GM23338 (cell line): ENCODE results near the gene MAST4.

Source experiments
- CREB1 ChIP-seq: fragments of 250-450 bp; sonication (Bioruptor Pico); IDR thresholded peaks from 2 replicates; pipeline ENCODE4 v1.5.0; 2020; ENCODE audit warnings: low read depth, mild to moderate bottlenecking, moderate library complexity
- CTCF ChIP-seq, 2 experiments: fragments of 200-600 bp in 1 of 2; sonication (generic) in 1 of 2; conservative IDR thresholded peaks; 2 replicates each; pipeline versions ENCODE4 v1.5.1 to v1.6.1; 2016 to 2017; ENCODE audit warnings: antibody characterized with exemption in 2 of 2, low read depth in 2 of 2, mild to moderate bottlenecking in 2 of 2, moderate library complexity in 1 of 2
- EZH2 ChIP-seq: fragments of 200-600 bp; sonication (generic); IDR thresholded peaks from one replicate; pipeline ENCODE4 v1.8.0; 2017; ENCODE audit warnings: antibody characterized with exemption, mild to moderate bottlenecking, low read depth; ENCODE audit not compliant: unreplicated experiment
- EZH2phosphoT487 ChIP-seq: fragments of 200-600 bp; sonication (generic); IDR thresholded peaks from one replicate; pipeline ENCODE4 v1.8.1; 2018; ENCODE audit warnings: antibody characterized with exemption; ENCODE audit not compliant: unreplicated experiment
- JUNB ChIP-seq: IDR thresholded peaks from one replicate; pipeline ENCODE4 v1.6.1; 2016; ENCODE audit warnings: antibody characterized with exemption; ENCODE audit not compliant: unreplicated experiment
- POLR2AphosphoS5 ChIP-seq: IDR thresholded peaks from 2 replicates; pipeline ENCODE4 v1.6.1; 2016; ENCODE audit warnings: antibody characterized with exemption, low read depth
- REST ChIP-seq: IDR thresholded peaks from one replicate; pipeline ENCODE4 v1.6.1; 2018; ENCODE audit warnings: antibody characterized with exemption; ENCODE audit not compliant: unreplicated experiment
- STAT1 ChIP-seq: IDR thresholded peaks from one replicate; pipeline ENCODE4 v1.6.1; 2016; ENCODE audit warnings: antibody characterized with exemption; ENCODE audit not compliant: unreplicated experiment
- ZNF114 ChIP-seq: fragments of 250-450 bp; sonication (Bioruptor Pico); IDR thresholded peaks from 2 replicates; pipeline ENCODE4 v1.5.0; 2020; ENCODE audit warnings: mild to moderate bottlenecking, moderate library complexity
- ZNF462 ChIP-seq: fragments of 250-450 bp; sonication (Bioruptor Pico); IDR thresholded peaks from 2 replicates; pipeline ENCODE4 v1.5.0; 2020; ENCODE audit warnings: mild to moderate bottlenecking, moderate library complexity

- TF ChIP-seq CTCF (conservative IDR thresholded peaks at IDR 0.05; ENCODE audit: low read depth in 2 of 2) (no peak), POLR2AphosphoS5 (no peak), EZH2 (no peak), STAT1 (no peak), REST (no peak), ZNF462 (CRISPR knock-in tag) (no peak), JUNB (no peak), CREB1 (CRISPR knock-in tag) (no peak), EZH2phosphoT487 (no peak), ZNF114 (CRISPR knock-in tag) (no peak)
Observed at GRCh38 chr5:66603881-66604280, 7.7 kb downstream of the MAST4 start.
